Mesenchymal stem cell (in vitro differentiated cells and primary cell): Measurements from ENCODE around the gene CYFIP2.
A peak's percentile ranks its signal among the peaks of the same experiment; 100 is the strongest.

Source experiments
- DNase-seq: peaks from one replicate; pipeline ENCODE4 v3.0.0-alpha.2; 2013
- H2AFZ ChIP-seq: one replicate; pipeline ENCODE4 v1.6.1; 2013; ENCODE audit warnings: low read depth, mild to moderate bottlenecking, control low read depth, inconsistent platforms, low read length, moderate library complexity
- H2AK5ac ChIP-seq: 2 replicates; pipeline ENCODE4 v1.6.1; 2013; ENCODE audit warnings: low read length, moderate library complexity, mild to moderate bottlenecking, inconsistent platforms; ENCODE audit not compliant: severe bottlenecking
- H2BK120ac ChIP-seq: one replicate; pipeline ENCODE4 v1.6.1; 2013; ENCODE audit warnings: low read depth, mild to moderate bottlenecking, inconsistent platforms, low read length, moderate library complexity
- H2BK12ac ChIP-seq, 2 experiments: one replicate each; pipeline ENCODE4 v1.6.1; 2013; ENCODE audit warnings: inconsistent platforms in 2 of 2, low read length in 2 of 2, mild to moderate bottlenecking in 2 of 2, moderate library complexity in 2 of 2, control low read depth in 1 of 2
- H2BK15ac ChIP-seq: one replicate; pipeline ENCODE4 v1.6.1; 2013; ENCODE audit warnings: mild to moderate bottlenecking, low read depth, inconsistent platforms; ENCODE audit not compliant: poor library complexity, severe bottlenecking
- H2BK5ac ChIP-seq: 2 replicates; pipeline ENCODE4 v1.6.1; 2013; ENCODE audit warnings: low read depth, mild to moderate bottlenecking, low read length, control low read depth, inconsistent platforms; ENCODE audit not compliant: poor library complexity, severe bottlenecking
- H3K14ac ChIP-seq, 2 experiments: one replicate each; pipeline ENCODE4 v1.6.1; 2013; ENCODE audit warnings: inconsistent platforms in 2 of 2, low read length in 2 of 2, control low read depth in 1 of 2, mild to moderate bottlenecking in 1 of 2, moderate library complexity in 1 of 2
- H3K18ac ChIP-seq, 2 experiments: one replicate each; pipeline ENCODE4 v1.6.1; 2013; ENCODE audit warnings: inconsistent platforms in 2 of 2, low read length in 2 of 2, control low read depth in 1 of 2, low read depth in 1 of 2, mild to moderate bottlenecking in 1 of 2
- H3K23ac ChIP-seq, 2 experiments: one replicate each; pipeline ENCODE4 v1.6.1; 2013; ENCODE audit warnings: inconsistent platforms in 2 of 2, low read length in 2 of 2, mild to moderate bottlenecking in 2 of 2, moderate library complexity in 2 of 2, control low read depth in 1 of 2
- H3K27ac ChIP-seq: 2 replicates; pipeline ENCODE4 v1.5.1; 2013; ENCODE audit warnings: mild to moderate bottlenecking, moderate library complexity, low read length, control low read depth, inconsistent platforms; ENCODE audit not compliant: poor library complexity, severe bottlenecking
- H3K27me3 ChIP-seq, 2 experiments: 2 replicates each; pipeline versions ENCODE4 v1.6.1 to v1.7.0; 2013; ENCODE audit warnings: low read length in 2 of 2, mild to moderate bottlenecking in 2 of 2, moderate library complexity in 2 of 2, control low read depth in 1 of 2, inconsistent platforms in 1 of 2; ENCODE audit not compliant: control insufficient read depth in 1 of 2, insufficient read depth in 1 of 2
- H3K36me3 ChIP-seq, 2 experiments: 2 replicates each; pipeline versions ENCODE4 v1.6.1 to v1.7.0; 2013; ENCODE audit warnings: low read length in 2 of 2, control low read depth in 1 of 2, inconsistent platforms in 1 of 2, low read depth in 1 of 2, mild to moderate bottlenecking in 1 of 2; ENCODE audit not compliant: insufficient read depth in 2 of 2, control insufficient read depth in 1 of 2
- H3K4ac ChIP-seq, 2 experiments: one replicate each; pipeline ENCODE4 v1.6.1; 2013; ENCODE audit warnings: inconsistent platforms in 2 of 2, low read length in 2 of 2, mild to moderate bottlenecking in 2 of 2, moderate library complexity in 2 of 2, control low read depth in 1 of 2, low read depth in 1 of 2
- H3K4me1 ChIP-seq: 2 replicates; pipeline ENCODE4 v1.6.1; 2013; ENCODE audit warnings: low read depth, low read length, control low read depth; ENCODE audit not compliant: control insufficient read depth, insufficient read depth
- H3K4me2 ChIP-seq: 2 replicates; pipeline ENCODE4 v1.6.1; 2013; ENCODE audit warnings: low read length, mild to moderate bottlenecking, inconsistent platforms; ENCODE audit not compliant: poor library complexity, severe bottlenecking
- H3K4me3 ChIP-seq, 2 experiments: 2 replicates each; pipeline versions ENCODE4 v1.5.1 to v1.7.0; 2013; ENCODE audit warnings: low read length in 2 of 2, mild to moderate bottlenecking in 2 of 2, control low read depth in 1 of 2, low read depth in 1 of 2; ENCODE audit not compliant: insufficient read depth in 1 of 2
- H3K79me1 ChIP-seq: replicated peaks from 2 replicates; pipeline ENCODE4 v1.6.1; 2013; ENCODE audit warnings: mild to moderate bottlenecking, control low read depth, low read length, inconsistent platforms; ENCODE audit not compliant: poor library complexity, severe bottlenecking
- H3K9ac ChIP-seq: 2 replicates; pipeline ENCODE4 v1.7.0; 2013; ENCODE audit warnings: mild to moderate bottlenecking, low read length, moderate library complexity
- H3K9me3 ChIP-seq: 2 replicates; pipeline ENCODE4 v1.7.0; 2013; ENCODE audit warnings: mild to moderate bottlenecking, low read length; ENCODE audit not compliant: control insufficient read depth
- H4K8ac ChIP-seq: one replicate; pipeline ENCODE4 v1.6.1; 2013; ENCODE audit warnings: inconsistent platforms, mild to moderate bottlenecking, low read length, moderate library complexity
- H4K91ac ChIP-seq: one replicate; pipeline ENCODE4 v1.6.1; 2013; ENCODE audit warnings: mild to moderate bottlenecking, low read length, inconsistent platforms
- WGBS: methylation state at CpG from one replicate; pipeline ENCODE4 v1.1.7; 2013; ENCODE audit warnings: mixed read lengths; 5-methylcytosine and 5-hydroxymethylcytosine counted together

The CYFIP2 gene

DNA sequence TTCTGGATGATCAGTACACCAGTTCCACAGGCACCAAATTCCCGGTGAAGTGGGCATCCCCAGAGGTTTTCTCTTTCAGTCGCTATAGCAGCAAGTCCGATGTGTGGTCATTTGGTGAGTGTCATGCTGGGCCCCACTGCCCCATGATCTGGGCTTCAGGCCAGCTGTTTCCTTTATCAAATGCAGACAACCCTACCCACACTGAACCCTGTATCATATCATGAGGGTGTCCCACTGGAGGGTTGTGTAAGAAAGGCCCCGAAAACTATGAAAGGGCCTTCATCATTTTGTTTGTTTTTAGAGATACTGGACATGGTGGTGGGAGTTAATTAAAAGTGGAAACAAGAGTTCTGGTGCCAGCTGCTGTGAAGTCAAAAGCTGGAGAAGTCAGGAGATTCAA is 20.0 kb upstream of the CYFIP2 start:
- no peak for DNase-seq
- H3K36me3 ChIP-seq, result no peaks in the 10 kb centered on the region
- H3K27ac ChIP-seq, result no peak overlapping the region
- H3K9me3 ChIP-seq, result no peaks in the 10 kb centered on the region
- no peak overlapping the region for H2AFZ ChIP-seq
- no peak overlapping the region for H3K18ac ChIP-seq
- H4K8ac ChIP-seq, result no peak overlapping the region
- H3K4ac ChIP-seq, result no peak overlapping the region
- H3K4me3 ChIP-seq, result no peak overlapping the region
- H3K23ac ChIP-seq, result no peak overlapping the region
- no peak overlapping the region for H2BK15ac ChIP-seq
- H3K79me1 ChIP-seq, result no peaks in the 10 kb centered on the region
- H4K91ac ChIP-seq, result no peak overlapping the region
- H2BK120ac ChIP-seq, result no peak overlapping the region
- H3K4me1 ChIP-seq, result no peaks in the 10 kb centered on the region
- no peak overlapping the region for H3K4me2 ChIP-seq
- H3K14ac ChIP-seq, result no peak overlapping the region
- WGBS, result 94% methylated on average over 2 of the region's 4 CpGs
- H2BK12ac ChIP-seq, result no peak overlapping the region
- H2BK5ac ChIP-seq, result no peak overlapping the region
- H3K9ac ChIP-seq, result no peak overlapping the region
- peaks cover 0 to 4% of the 10 kb centered on the region in 2 experiments for H3K27me3 ChIP-seq
- no peak overlapping the region for H2AK5ac ChIP-seq

DNA sequence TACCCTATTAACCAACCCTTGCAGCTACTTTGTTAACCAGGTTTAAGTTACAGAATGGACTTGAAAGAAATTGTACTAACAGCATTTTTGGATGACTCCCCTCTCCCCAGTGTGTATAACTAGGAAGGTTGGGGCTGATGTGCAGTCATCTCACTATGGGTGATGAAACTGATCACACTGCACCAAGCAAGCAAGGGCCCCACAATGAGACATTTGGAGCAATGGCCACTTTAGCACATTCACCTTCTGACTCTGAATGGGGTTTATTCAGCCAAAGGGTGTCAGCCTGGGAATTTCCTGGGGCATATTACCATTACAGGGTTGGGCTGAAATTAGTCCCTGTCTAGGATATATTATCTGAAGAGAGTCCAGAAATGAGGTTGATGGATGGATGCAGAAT is 18.7 kb upstream of the CYFIP2 start:
- Histone ChIP-seq H2BK15ac (no peak overlapping the region), H3K27me3 (peaks cover 0 to 4% of the 10 kb centered on the region in 2 experiments), H3K36me3 (no peaks in the 10 kb centered on the region), H2AK5ac (no peak overlapping the region), H3K4ac (no peak overlapping the region), H4K91ac (no peak overlapping the region), H2BK12ac (no peak overlapping the region), H2BK120ac (no peak overlapping the region), H3K4me3 (no peak overlapping the region), H3K4me1 (no peaks in the 10 kb centered on the region), H3K23ac (no peak overlapping the region), H3K18ac (no peak overlapping the region), H3K79me1 (no peaks in the 10 kb centered on the region), H2AFZ (no peak overlapping the region), H3K9me3 (no peaks in the 10 kb centered on the region), H3K9ac (no peak overlapping the region), H3K27ac (no peak overlapping the region), H3K4me2 (no peak overlapping the region), H2BK5ac (no peak overlapping the region), H4K8ac (no peak overlapping the region), H3K14ac (no peak overlapping the region)
- DNase-seq, result no peak

DNA sequence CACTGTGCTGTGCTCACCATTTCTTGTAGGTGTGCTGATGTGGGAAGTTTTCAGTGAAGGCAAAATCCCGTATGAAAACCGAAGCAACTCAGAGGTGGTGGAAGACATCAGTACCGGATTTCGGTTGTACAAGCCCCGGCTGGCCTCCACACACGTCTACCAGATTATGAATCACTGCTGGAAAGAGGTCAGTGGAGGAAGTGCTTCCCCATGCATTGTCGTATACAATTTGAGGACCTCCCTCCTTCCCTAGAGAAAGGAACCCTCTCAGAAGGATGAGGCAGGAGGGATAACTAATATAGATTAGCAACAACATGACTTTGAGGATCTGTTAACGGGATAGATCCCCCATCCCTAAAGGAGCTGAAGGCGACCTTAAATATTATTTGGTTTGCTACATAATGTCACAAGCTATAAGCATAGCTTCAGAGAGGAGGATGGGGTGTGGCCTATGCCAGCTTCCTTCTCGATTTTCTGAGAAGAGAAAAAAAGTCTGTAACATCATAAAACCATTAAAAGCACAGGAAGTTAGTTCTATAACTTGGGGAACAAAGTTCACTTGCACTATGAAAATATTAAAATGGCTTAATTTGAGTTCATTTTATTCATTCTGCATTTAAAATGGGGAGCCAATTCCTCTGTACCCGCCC is 17.0 kb upstream of the CYFIP2 start:
- H3K4me1 ChIP-seq, result peaks cover 2% of the 10 kb centered on the region
- H3K9me3 ChIP-seq, result no peaks in the 10 kb centered on the region
- no peaks in the 10 kb centered on the region for H3K27me3 ChIP-seq
- no peak overlapping the region for H3K23ac ChIP-seq
- H3K9ac ChIP-seq, result no peak overlapping the region
- no peak overlapping the region for H3K4ac ChIP-seq
- H3K36me3 ChIP-seq, result no peaks in the 10 kb centered on the region
- H4K8ac ChIP-seq, result no peak overlapping the region
- H2BK120ac ChIP-seq, result no peak overlapping the region
- no peak overlapping the region for H3K18ac ChIP-seq
- no peak overlapping the region for H2AK5ac ChIP-seq
- no peak overlapping the region for H2BK15ac ChIP-seq
- 95% methylated on average over 6 of the region's 11 CpGs for WGBS
- H2BK5ac ChIP-seq, result no peak overlapping the region
- no peaks in the 10 kb centered on the region for H3K79me1 ChIP-seq
- H3K14ac ChIP-seq, result no peak overlapping the region
- H4K91ac ChIP-seq, result no peak overlapping the region
- H2BK12ac ChIP-seq, result no peak overlapping the region
- no peak for DNase-seq
- H3K4me3 ChIP-seq, result no peak overlapping the region
- no peak overlapping the region for H3K27ac ChIP-seq
- no peak overlapping the region for H3K4me2 ChIP-seq
- H2AFZ ChIP-seq, result no peak overlapping the region

DNA sequence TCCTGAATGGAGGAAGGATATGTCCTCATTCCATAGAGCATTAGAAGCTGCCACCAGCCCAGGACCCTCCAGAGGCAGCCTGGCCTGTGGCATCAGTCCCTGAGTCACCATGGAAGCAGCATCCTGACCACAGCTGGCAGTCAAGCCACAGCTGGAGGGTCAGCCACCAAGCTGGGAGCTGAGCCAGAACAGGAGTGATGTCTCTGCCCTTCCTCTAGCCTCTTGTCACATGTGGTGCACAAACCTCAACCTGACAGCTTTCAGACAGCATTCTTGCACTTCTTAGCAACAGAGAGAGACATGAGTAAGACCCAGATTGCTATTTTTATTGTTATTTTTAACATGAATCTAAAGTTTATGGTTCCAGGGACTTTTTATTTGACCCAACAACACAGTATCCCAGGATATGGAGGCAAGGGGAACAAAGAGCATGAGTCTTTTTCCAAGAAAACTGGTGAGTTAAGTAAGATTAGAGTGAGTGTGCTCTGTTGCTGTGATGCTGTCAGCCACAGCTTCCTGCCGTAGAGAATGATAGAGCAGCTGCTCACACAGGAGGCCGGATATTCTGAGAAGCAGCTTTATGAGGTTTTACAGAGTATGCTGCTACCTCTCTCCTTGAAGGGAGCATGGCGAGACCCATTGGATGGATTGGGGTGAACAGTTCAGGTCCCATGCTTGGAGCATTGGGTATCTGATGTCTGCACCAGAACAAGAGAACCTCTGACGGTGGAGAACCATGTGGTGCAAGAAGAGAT is 13.0 kb upstream of the CYFIP2 start:
- Histone ChIP-seq H3K27ac (no peak overlapping the region), H3K9ac (peak overlapping the region; percentile 35), H4K91ac (no peak overlapping the region), H3K36me3 (no peaks in the 10 kb centered on the region), H3K23ac (no peak overlapping the region), H2BK12ac (no peak overlapping the region), H4K8ac (no peak overlapping the region), H3K4me2 (no peak overlapping the region), H3K14ac (no peak overlapping the region), H3K4me1 (peaks cover 2% of the 10 kb centered on the region), H2AFZ (no peak overlapping the region), H3K4ac (no peak overlapping the region), H3K18ac (no peak overlapping the region), H2AK5ac (no peak overlapping the region), H2BK5ac (no peak overlapping the region), H3K79me1 (no peaks in the 10 kb centered on the region), H3K27me3 (peaks cover 3 to 6% of the 10 kb centered on the region in 2 experiments), H3K4me3 (no peak overlapping the region), H3K9me3 (no peaks in the 10 kb centered on the region), H2BK15ac (no peak overlapping the region), H2BK120ac (no peak overlapping the region)
- DNase-seq, result peak; percentile 28
- WGBS, result 62% methylated on average over 4 of the region's 4 CpGs
